CD4-positive, alpha-beta T cell treated with Interleukin-4 for 1 hour (primary cell): ENCODE results near the gene DPP9.
"Not testable (repeated sequence)": the region's sequence is repeated elsewhere in the genome, so short reads cannot be mapped to it uniquely, and the experiment has no call there.

Experiments
- DNase-seq, 2 donors: peaks; one replicate each; pipeline ENCODE4 v3.0.0-alpha.2; 2020 to 2022

Gene DPP9

DNA sequence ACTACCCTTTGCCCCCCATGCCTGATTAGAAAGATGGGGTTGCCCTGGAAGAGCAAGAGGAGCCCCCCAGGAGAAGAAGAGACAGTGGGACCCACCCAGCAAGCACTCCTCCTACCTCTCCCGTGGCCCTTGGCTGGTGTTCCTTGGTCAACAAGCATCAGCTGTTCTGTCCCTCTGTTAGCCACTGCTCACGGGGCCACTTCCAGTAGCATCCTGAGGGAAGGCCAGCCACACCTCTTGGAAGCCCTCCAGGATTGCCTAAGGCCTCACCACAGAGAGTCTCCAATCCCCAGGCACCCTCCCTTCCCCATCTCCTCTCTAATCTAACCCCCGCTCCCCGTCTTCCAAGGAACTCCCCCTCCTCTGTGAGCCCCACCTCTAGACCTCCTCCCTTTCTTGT is 15.1 kb upstream of the DPP9 start:
- DNase-seq = no peak

GRCh38 chr19:4737955-4738600 is 14.4 kb upstream of the DPP9 start:
- DNase-seq = no peak

- DNase-seq = no peak
These were observed 10.2 kb upstream of the DPP9 start for GRCh38 chr19:4733755-4734345.

DNA sequence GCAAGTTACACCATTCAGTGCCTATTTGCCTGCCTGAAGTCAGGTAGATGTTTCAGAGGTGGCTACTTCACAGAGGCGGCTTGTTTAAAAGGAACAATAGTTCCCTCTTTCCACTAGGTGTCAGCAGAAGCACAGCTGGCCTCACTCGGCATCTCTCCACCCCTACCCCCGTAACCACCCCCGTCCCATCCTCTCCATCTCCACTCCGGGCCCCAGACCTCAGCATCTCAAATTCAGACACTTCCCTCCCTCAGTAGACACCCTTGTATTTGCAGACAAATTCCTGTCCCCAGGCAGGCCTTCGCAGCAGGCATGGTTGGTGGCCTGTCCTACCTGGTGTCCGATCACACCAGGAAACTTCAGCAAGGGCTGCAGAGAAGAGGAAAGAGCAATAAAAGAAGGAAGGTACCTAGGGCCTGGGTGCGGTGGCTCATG is 9.1 kb upstream of the DPP9 start:
- DNase-seq = peak; percentile 73 to 78

GRCh38 chr19:4730740-4731171 is 7.1 kb upstream of the DPP9 start:
- DNase-seq = peak; percentile 66 to 69

DNA sequence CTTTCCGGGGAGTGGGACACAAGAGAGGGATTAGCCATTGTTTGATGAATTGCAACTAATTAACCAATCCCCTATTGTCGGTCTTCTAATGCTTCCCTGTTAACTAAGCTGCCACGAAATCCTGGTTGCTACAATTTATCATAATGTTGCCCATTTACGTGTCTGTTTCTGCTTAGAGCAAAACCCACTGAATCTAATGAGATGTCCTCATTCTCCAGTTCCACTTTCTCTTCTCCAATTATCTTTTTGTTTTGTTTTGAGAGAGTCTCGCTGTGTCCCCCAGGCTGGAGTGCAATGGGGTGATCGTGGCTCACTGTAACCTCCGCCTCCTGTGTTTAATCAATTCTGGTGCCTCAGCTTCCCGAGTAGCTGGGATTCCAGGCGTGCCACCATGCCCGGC is 5.2 kb upstream of the DPP9 start:
- DNase-seq = no peak

DNA sequence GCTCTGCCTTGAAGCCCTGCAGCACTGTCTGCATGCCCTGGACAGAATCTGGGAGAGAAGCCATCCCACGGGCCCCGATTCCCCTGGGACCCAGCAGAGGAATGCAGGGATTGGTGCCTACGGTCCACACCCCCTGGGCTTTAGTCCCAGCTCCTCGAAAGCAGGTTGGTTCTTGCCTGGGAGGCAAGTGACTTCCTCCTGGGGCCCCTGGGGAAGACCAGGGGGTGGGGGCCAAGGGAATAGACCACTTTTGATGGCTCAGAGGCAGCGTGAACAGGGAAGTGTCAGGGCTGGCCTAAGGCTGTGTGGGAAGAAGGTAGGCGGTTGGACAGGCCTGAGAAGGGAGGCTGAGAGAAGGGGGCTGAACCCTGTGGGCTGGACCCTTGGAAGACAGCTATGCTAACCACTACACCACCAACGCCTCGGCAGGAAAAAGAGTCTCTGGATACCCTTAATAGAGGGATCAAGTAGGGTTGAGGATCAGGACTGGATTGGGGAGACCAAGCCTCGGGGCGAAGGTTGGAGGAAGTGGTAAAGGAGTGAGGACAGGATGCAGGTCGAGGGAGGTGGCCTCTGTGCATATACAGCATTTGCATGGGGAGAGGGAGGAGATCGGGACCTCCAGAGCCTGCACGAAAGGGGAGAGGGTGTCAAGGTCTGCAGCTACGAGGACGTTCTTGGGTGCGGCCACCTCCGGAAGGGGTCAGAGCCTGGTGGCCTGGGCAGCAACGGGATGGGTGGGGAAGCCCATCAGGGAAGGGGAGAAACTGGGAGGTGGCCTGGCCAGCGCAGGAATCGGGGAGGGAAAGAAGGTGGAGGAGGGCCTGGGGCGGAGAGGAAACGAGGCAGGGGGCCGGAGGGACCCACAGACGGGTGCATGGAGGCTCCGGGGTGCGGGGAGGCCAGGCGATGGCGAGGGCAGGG is 709 bp downstream of the DPP9 start:
- peak in 1 of 2 donors; percentile 15 for DNase-seq

DNA sequence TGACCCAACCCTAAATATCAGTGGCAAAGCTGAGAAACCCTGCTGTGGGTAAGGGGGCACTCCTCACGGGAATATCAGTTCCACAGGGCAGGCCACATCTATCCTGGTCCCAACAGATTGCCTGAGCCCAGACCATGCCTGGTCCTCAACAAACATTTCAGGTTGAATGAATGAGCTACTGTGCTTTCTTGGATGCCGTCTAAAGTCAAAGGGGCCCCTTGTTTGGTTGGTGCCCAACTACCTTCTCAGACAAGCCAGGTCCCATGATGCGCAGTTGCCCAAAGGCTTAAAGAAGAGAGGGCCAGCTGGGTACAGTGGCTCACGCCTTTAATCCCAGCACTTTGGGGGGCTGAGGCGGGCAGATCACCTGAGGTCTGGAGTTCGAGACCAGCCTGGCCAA is 2.4 kb downstream of the DPP9 start:
- DNase-seq = no peak

GRCh38 chr19:4720037-4720700 is 3.5 kb downstream of the DPP9 start:
- no peak for DNase-seq

DNA sequence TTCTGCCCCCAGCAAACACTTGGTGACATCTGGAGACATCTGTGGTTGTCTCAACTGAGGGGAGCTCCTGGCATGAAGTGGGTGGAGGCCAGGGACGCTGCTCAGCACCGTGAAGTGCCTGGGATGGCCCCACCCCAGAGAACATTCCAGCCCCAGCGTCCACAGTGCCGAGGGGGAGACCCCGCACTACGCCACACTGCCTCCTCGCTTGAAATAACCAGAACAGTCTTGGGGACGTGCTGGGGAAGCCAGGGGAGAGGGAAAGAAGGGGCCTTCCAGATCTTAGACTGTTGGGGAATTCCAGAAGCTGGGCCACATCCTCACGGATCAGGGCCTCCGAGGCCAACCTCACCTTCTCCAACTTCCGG is 4.2 kb downstream of the DPP9 start:
- DNase-seq = no peak

DNA sequence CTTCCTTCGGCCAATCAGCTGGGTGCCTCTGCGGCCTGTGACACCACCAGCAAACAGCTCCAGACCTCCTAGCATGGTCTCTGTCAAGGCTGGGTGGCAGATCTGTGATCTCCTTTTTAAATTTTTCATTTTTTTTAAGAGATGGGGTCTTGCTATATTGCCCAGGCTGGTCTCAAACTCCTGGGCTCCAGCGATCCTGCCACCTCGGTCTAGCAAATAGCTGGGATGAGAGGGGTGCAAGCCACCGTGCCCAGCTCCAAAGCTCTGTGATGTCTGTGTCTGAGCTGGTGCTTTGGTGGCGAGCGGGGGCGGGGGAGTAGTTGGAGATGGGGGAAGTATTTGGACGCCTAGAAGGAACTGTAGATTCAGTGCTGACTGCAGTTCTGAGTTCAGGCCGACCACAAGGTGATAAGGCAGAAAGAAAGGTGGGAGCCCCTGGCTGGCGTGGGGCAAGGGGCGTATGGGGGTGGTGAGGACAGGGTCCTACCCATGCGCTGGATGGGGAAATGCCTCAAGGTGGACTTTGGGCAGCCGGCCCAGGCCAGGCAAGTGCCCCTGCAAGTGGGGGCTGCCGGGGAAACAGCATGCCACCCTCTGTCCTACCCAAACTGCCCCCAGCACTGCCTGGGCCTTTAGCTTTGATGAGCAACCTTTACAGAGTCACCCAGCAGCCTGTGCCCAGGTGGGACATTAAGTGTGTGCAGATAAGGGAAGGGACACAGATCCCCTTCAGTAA is 5.5 kb downstream of the DPP9 start:
- no peak for DNase-seq

GRCh38 chr19:4717191-4717965 is 6.3 kb downstream of the DPP9 start:
- no peak for DNase-seq

- DNase-seq = no peak
These were observed 8.0 kb downstream of the DPP9 start for GRCh38 chr19:4715529-4716221.

DNA sequence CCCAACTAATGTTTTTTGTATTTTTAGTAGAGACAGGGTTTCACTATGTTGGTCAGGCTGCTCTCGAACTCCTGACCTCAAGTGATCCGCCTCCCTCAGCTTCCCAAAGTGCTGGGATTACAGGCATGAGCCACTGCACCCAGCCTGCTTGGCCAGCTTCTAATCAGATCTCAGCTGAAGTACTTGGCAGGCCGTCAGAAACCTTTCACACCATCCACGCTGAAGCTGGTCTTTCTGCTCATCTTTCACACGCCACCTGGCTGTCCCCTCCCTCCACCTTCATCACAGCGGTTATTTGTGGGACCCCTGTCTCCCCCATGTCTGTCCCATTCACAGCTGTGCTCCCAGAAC is 8.5 kb downstream of the DPP9 start:
- DNase-seq = not testable (repeated sequence)

GRCh38 chr19:4714016-4714415 is 9.6 kb downstream of the DPP9 start:
- no peak for DNase-seq

- DNase-seq = no peak
These were observed 10.2 kb downstream of the DPP9 start for GRCh38 chr19:4713384-4713951.

DNA sequence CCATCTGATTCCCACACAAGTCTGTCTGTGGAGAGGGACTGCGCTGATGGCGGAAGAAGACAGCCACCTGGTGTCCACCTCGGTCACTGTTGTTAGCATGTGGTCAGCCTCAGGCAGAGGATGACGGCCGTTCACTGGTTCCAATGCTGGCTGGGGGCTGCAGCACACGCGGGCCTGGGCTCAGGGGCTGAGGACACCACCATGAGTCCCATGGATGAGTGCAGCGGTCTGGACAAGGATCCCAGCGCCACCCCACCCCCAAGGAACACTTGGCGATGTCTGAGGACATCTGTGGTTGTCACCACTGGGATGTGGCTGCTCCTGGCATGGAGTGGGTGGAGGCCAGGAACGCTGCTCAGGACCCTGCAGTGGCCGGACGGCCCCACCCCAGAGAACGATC is 10.9 kb downstream of the DPP9 start:
- DNase-seq = no peak

- no peak for DNase-seq
These were observed 12.4 kb downstream of the DPP9 start for GRCh38 chr19:4711211-4711610.

DNA sequence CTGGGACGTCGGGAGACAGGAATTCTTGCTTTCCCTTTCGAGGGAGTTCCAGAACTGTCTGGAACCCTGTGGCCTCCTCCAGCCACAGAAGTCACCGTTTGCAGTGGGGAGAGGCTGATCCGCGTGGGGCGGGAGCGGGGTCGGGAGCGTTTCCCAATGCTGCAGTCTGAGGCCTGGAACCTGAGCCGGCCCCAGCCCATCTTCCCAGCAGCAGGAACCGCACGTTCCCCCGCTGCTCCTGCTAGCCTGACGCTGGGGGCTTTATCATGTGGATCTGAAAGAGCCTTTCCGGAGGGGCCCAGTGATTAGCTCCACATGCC is 13.4 kb downstream of the DPP9 start:
- DNase-seq = no peak

GRCh38 chr19:4709440-4710280 is 14.0 kb downstream of the DPP9 start:
- DNase-seq = peak; percentile 28 to 35
